T-helper 2 cell (primary cell): ENCODE data around the gene PLB1.

Source experiments
- DNase-seq, 5 experiments: peaks; one replicate each; pipeline versions ENCODE4 v3.0.0 to v3.0.0-alpha.2; 2012 to 2022

Gene PLB1

GRCh38 chr2:28506112-28506910, 10.5 kb downstream of the PLB1 start:
- DNase-seq = no peak

- DNase-seq = peak in 2 of 5 experiments; percentile 61 to 88
Observed at GRCh38 chr2:28507796-28508764, 12.2 kb downstream of the PLB1 start.

GRCh38 chr2:28509361-28509760, 13.5 kb downstream of the PLB1 start:
- no peak for DNase-seq

- DNase-seq = no peak
Observed at GRCh38 chr2:28510184-28510583, 14.3 kb downstream of the PLB1 start.

- DNase-seq = no peak
Observed at GRCh38 chr2:28511871-28512606, 16.2 kb downstream of the PLB1 start.

- DNase-seq = no peak
Observed at GRCh38 chr2:28512607-28512965, 16.7 kb downstream of the PLB1 start.

- DNase-seq = no peak
Observed at GRCh38 chr2:28513097-28513496, 17.2 kb downstream of the PLB1 start.

GRCh38 chr2:28515176-28515751, 19.4 kb downstream of the PLB1 start:
- no peak for DNase-seq

- no peak for DNase-seq
Observed at GRCh38 chr2:28516430-28516829, 20.6 kb downstream of the PLB1 start.

GRCh38 chr2:28516950-28517349, 21.1 kb downstream of the PLB1 start:
- no peak for DNase-seq

- no peak for DNase-seq
Observed at GRCh38 chr2:28521663-28522062, 25.8 kb downstream of the PLB1 start.

- DNase-seq = no peak
Observed at GRCh38 chr2:28522481-28522880, 26.6 kb downstream of the PLB1 start.

GRCh38 chr2:28523902-28524301, 28.0 kb downstream of the PLB1 start:
- DNase-seq = no peak

GRCh38 chr2:28525481-28525880, 29.6 kb downstream of the PLB1 start:
- no peak for DNase-seq

GRCh38 chr2:28526527-28527132, 30.8 kb downstream of the PLB1 start:
- no peak for DNase-seq

- no peak for DNase-seq
Observed at GRCh38 chr2:28527196-28527595, 31.3 kb downstream of the PLB1 start.

- DNase-seq = no peak
Observed at GRCh38 chr2:28528206-28528605, 32.3 kb downstream of the PLB1 start.

GRCh38 chr2:28530782-28531181, 34.9 kb downstream of the PLB1 start:
- DNase-seq = no peak

- peak in 1 of 5 experiments; percentile 89 for DNase-seq
Observed at GRCh38 chr2:28532399-28532798, 36.5 kb downstream of the PLB1 start.

GRCh38 chr2:28533044-28533680, 37.3 kb downstream of the PLB1 start:
- no peak for DNase-seq

GRCh38 chr2:28534817-28535216, 39.0 kb downstream of the PLB1 start:
- no peak for DNase-seq

GRCh38 chr2:28538134-28538533, 42.3 kb downstream of the PLB1 start:
- DNase-seq = no peak
